Measurements from ENCODE around the gene POLR2H.

DNA sequence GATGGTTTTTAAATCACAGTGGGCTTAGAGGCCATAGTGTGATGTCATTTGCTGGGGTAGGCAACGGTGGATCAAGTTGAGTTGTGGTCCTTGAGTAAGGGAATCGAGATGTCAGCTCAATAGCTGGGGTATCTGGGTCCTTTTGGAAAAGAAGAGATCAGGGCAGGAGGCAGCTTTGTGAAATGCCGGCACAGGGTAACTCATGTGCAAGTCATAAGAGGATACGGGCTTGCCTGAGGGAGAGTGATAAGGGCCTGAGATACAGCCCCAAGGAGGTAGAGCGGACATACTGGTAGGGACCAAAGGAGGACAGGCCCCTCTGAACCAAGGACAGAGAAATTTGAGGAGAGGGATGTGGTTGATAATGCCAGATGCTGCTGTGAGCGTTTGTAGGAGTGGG lies 28.3 kb upstream of the POLR2H start:
- TF ChIP-seq YY1 (IDR thresholded peaks at IDR 0.05; ENCODE audit: low read depth) = no peak
- TF ChIP-seq NFIC (IDR thresholded peaks at IDR 0.05) = no peak
- TF ChIP-seq, protein P1, sequence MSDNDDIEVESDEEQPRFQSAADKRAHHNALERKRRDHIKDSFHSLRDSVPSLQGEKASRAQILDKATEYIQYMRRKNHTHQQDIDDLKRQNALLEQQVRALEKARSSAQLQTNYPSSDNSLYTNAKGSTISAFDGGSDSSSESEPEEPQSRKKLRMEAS (IDR thresholded peaks at IDR 0.05) = no peak
- TF ChIP-seq CEBPB (IDR thresholded peaks at IDR 0.05) = no peak
- TF ChIP-seq ZBTB7A (IDR thresholded peaks at IDR 0.05; ENCODE audit: low read depth) = no peak
- no peak for TF ChIP-seq RAD21 (IDR thresholded peaks at IDR 0.05; ENCODE audit: low read depth)
- no peak for TF ChIP-seq TCF12 (IDR thresholded peaks at IDR 0.05; ENCODE audit: low read depth)
- TF ChIP-seq, protein P2, sequence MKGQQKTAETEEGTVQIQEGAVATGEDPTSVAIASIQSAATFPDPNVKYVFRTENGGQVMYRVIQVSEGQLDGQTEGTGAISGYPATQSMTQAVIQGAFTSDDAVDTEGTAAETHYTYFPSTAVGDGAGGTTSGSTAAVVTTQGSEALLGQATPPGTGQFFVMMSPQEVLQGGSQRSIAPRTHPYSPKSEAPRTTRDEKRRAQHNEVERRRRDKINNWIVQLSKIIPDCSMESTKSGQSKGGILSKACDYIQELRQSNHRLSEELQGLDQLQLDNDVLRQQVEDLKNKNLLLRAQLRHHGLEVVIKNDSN (IDR thresholded peaks at IDR 0.05) = no peak
- TF ChIP-seq, protein P3, sequence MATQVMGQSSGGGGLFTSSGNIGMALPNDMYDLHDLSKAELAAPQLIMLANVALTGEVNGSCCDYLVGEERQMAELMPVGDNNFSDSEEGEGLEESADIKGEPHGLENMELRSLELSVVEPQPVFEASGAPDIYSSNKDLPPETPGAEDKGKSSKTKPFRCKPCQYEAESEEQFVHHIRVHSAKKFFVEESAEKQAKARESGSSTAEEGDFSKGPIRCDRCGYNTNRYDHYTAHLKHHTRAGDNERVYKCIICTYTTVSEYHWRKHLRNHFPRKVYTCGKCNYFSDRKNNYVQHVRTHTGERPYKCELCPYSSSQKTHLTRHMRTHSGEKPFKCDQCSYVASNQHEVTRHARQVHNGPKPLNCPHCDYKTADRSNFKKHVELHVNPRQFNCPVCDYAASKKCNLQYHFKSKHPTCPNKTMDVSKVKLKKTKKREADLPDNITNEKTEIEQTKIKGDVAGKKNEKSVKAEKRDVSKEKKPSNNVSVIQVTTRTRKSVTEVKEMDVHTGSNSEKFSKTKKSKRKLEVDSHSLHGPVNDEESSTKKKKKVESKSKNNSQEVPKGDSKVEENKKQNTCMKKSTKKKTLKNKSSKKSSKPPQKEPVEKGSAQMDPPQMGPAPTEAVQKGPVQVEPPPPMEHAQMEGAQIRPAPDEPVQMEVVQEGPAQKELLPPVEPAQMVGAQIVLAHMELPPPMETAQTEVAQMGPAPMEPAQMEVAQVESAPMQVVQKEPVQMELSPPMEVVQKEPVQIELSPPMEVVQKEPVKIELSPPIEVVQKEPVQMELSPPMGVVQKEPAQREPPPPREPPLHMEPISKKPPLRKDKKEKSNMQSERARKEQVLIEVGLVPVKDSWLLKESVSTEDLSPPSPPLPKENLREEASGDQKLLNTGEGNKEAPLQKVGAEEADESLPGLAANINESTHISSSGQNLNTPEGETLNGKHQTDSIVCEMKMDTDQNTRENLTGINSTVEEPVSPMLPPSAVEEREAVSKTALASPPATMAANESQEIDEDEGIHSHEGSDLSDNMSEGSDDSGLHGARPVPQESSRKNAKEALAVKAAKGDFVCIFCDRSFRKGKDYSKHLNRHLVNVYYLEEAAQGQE (IDR thresholded peaks at IDR 0.05; ENCODE audit: low read depth) = no peak
